GM23338 (cell line): ENCODE data around the gene PRR18. TPM values are rescaled to one million over a fixed set of nuclear protein-coding genes. Genes with fewer than 3 reads are reported as not detected.
A peak's percentile ranks its signal among the peaks of the same experiment; 100 is the strongest.

ENCODE experiments used
- ATAC-seq: fragments of 200-7000 bp; cut with Tn5 transposase; 3 replicates; pipeline ENCODE4 v1.9.1; 2020
- DNase-seq: peaks from one replicate; pipeline ENCODE4 v3.0.0-alpha.2; 2015; ENCODE audit warnings: low spot score
- H2AFZ ChIP-seq: fragments of 200-600 bp; sonication (generic); 2 replicates; pipeline ENCODE4 v1.8.0; 2016; ENCODE audit warnings: antibody characterized with exemption, mild to moderate bottlenecking, moderate library complexity
- H3F3A ChIP-seq: fragments of 200-600 bp; sonication (generic); replicated peaks from 2 replicates; pipeline ENCODE4 v1.8.0; 2017; ENCODE audit warnings: antibody characterized with exemption, mixed run types, low read depth
- H3K27ac ChIP-seq: fragments of 200-600 bp; sonication (generic); 2 replicates; pipeline ENCODE4 v1.6.1; 2016; ENCODE audit warnings: low read depth
- H3K27me3 ChIP-seq: fragments of 200-600 bp; sonication (generic); 2 replicates; pipeline ENCODE4 v1.8.0; 2016; ENCODE audit warnings: mild to moderate bottlenecking, mixed run types, moderate library complexity; ENCODE audit not compliant: insufficient read depth
- H3K36me3 ChIP-seq: fragments of 200-600 bp; sonication (generic); 2 replicates; pipeline ENCODE4 v1.8.0; 2016; ENCODE audit warnings: mild to moderate bottlenecking; ENCODE audit not compliant: insufficient read depth
- H3K4me1 ChIP-seq: fragments of 200-600 bp; sonication (generic); 2 replicates; pipeline ENCODE4 v1.8.0; 2016; ENCODE audit warnings: mild to moderate bottlenecking, moderate library complexity; ENCODE audit not compliant: insufficient read depth
- H3K4me2 ChIP-seq: fragments of 200-600 bp; sonication (generic); 2 replicates; pipeline ENCODE4 v1.7.1; 2017; ENCODE audit warnings: mixed run types
- H3K4me3 ChIP-seq: fragments of 200-600 bp; sonication (generic); 2 replicates; pipeline ENCODE4 v1.6.1; 2016; ENCODE audit warnings: mixed run types
- H3K79me2 ChIP-seq: fragments of 200-600 bp; sonication (generic); replicated peaks from 2 replicates; pipeline ENCODE4 v1.8.0; 2017; ENCODE audit warnings: mild to moderate bottlenecking; ENCODE audit not compliant: insufficient read depth
- H3K9me2 ChIP-seq: fragments of 200-600 bp; sonication (generic); 2 replicates; pipeline ENCODE4 v1.8.0; 2017; ENCODE audit not compliant: insufficient read depth
- H4K20me1 ChIP-seq: fragments of 200-600 bp; sonication (generic); replicated peaks from 2 replicates; pipeline ENCODE4 v1.8.0; 2017; ENCODE audit warnings: mild to moderate bottlenecking; ENCODE audit not compliant: insufficient read depth
- H3K27ac Mint-ChIP-seq: 2 replicates; pipeline ENCODE4 v1.8.0; 2020; ENCODE audit warnings: inconsistent platforms, mild to moderate bottlenecking, moderate library complexity, mixed read lengths
- H3K27me3 Mint-ChIP-seq: 3 replicates; pipeline ENCODE4 v1.8.0; 2022; ENCODE audit warnings: low read depth, mild to moderate bottlenecking, moderate library complexity, mixed read lengths, inconsistent platforms; ENCODE audit not compliant: insufficient read depth, poor library complexity
- H3K36me3 Mint-ChIP-seq: 3 replicates; pipeline ENCODE4 v1.8.0; 2021; ENCODE audit warnings: low read depth, mild to moderate bottlenecking, inconsistent platforms, moderate library complexity, mixed read lengths
- H3K4me1 Mint-ChIP-seq: 3 replicates; pipeline ENCODE4 v1.8.0; 2020; ENCODE audit warnings: mild to moderate bottlenecking, inconsistent platforms, mixed read lengths
- H3K4me3 Mint-ChIP-seq: 3 replicates; pipeline ENCODE4 v1.8.0; 2021; ENCODE audit warnings: moderate library complexity, mild to moderate bottlenecking, inconsistent platforms, mixed read lengths
- H3K9me3 Mint-ChIP-seq: 3 replicates; pipeline ENCODE4 v1.8.0; 2020; ENCODE audit warnings: moderate library complexity, mild to moderate bottlenecking, inconsistent platforms, mixed read lengths
- EZH2 ChIP-seq: fragments of 200-600 bp; sonication (generic); IDR thresholded peaks from one replicate; pipeline ENCODE4 v1.8.0; 2017; ENCODE audit warnings: antibody characterized with exemption, mild to moderate bottlenecking, low read depth; ENCODE audit not compliant: unreplicated experiment
- EZH2phosphoT487 ChIP-seq: fragments of 200-600 bp; sonication (generic); IDR thresholded peaks from one replicate; pipeline ENCODE4 v1.8.1; 2018; ENCODE audit warnings: antibody characterized with exemption; ENCODE audit not compliant: unreplicated experiment
- JUNB ChIP-seq: IDR thresholded peaks from one replicate; pipeline ENCODE4 v1.6.1; 2016; ENCODE audit warnings: antibody characterized with exemption; ENCODE audit not compliant: unreplicated experiment
- POLR2AphosphoS5 ChIP-seq: IDR thresholded peaks from 2 replicates; pipeline ENCODE4 v1.6.1; 2016; ENCODE audit warnings: antibody characterized with exemption, low read depth
- ZNF114 ChIP-seq: fragments of 250-450 bp; sonication (Bioruptor Pico); IDR thresholded peaks from 2 replicates; pipeline ENCODE4 v1.5.0; 2020; ENCODE audit warnings: mild to moderate bottlenecking, moderate library complexity
- ZNF331 ChIP-seq: fragments of 250-450 bp; sonication (Bioruptor Pico); IDR thresholded peaks from 2 replicates; pipeline ENCODE4 v1.5.0; 2020; ENCODE audit warnings: low read depth, mild to moderate bottlenecking, moderate library complexity
- polyA plus RNA-seq: library from polyadenylated mRNA; unstranded; fragments of >200 nt; fragmentation: Nextera tagmentation; extraction: Ambion mirVana; gene quantifications from 2 replicates; pipeline ENCODE4 v1.2.1, GENCODE V29; 2016
- total RNA-seq: library from RNA; depleted of rRNA; stranded (reverse); fragments of >200 nt; shearing (Covaris generic); gene quantifications from 2 replicates; pipeline ENCODE4 v1.2.3, GENCODE V29; 2014
- TF ChIP-seq, protein P1 (sequence below): fragments of 250-450 bp; sonication (Bioruptor Pico); IDR thresholded peaks from 2 replicates; pipeline ENCODE4 v1.5.0; 2020; ENCODE audit warnings: mild to moderate bottlenecking, moderate library complexity
- TF ChIP-seq, protein P2 (sequence below): IDR thresholded peaks from 2 replicates; pipeline ENCODE4 v1.6.1; 2016; ENCODE audit warnings: antibody characterized with exemption

The PRR18 gene
- total and polyA plus RNA-seq, 2 experiments from 2014 or later: 0.24 TPM; not detected in 1

DNA sequence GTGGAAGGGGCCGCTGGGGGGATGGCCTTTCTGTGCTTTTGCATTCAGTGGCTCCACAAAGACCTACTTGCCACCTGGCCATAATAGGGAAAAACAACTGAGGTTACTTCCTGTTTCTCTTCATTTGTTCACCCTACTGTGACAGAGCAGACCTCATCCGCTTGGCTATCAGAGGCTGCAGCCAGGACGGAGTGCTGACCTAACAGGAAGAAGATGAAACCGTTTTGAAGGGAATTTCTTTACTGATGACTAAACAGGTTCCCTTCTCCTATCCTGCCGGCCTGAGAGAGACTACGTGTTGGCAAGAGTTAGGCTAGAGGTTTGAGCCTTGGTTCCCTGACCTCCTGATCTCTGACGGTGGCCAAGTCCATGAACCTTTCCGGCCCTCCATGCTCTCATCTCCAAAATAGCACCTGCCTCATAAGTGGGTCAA, 21.3 kb downstream of the PRR18 start:
- peak; percentile 47 for DNase-seq
- Histone ChIP-seq H3K79me2 (no peaks in the 10 kb centered on the region), H3K4me3 (no peak overlapping the region), H3F3A (0 out of 2 replicates have a peak, but pooled peaks cover 3% of the 10 kb centered on the region), H3K9me2 (no peaks in the 10 kb centered on the region), H3K27me3 (no peaks in the 10 kb centered on the region), H3K27ac (peak overlapping the region; percentile 58; the same call in 1 of the 2 replicates), H4K20me1 (no peaks in the 10 kb centered on the region; the same call in 1 of the 2 replicates), H3K36me3 (no peaks in the 10 kb centered on the region), H3K4me1 (no peaks in the 10 kb centered on the region), H3K4me2 (no peak overlapping the region), H2AFZ (peak overlapping the region; percentile 44)
- Mint-ChIP-seq H3K27ac (peak overlapping the region; percentile 58; the same call in 1 of the 2 replicates), H3K4me1 (peaks cover 8% of the 10 kb centered on the region), H3K27me3 (peaks cover 2% of the 10 kb centered on the region), H3K4me3 (no peak overlapping the region), H3K9me3 (no peaks in the 10 kb centered on the region), H3K36me3 (no peaks in the 10 kb centered on the region)
- peak; percentile 79 for ATAC-seq
- no peak for TF ChIP-seq POLR2AphosphoS5
- TF ChIP-seq ZNF331 (CRISPR knock-in tag): no peak
- TF ChIP-seq JUNB: no peak
- no peak for TF ChIP-seq ZNF114 (CRISPR knock-in tag)
- TF ChIP-seq, protein P1, sequence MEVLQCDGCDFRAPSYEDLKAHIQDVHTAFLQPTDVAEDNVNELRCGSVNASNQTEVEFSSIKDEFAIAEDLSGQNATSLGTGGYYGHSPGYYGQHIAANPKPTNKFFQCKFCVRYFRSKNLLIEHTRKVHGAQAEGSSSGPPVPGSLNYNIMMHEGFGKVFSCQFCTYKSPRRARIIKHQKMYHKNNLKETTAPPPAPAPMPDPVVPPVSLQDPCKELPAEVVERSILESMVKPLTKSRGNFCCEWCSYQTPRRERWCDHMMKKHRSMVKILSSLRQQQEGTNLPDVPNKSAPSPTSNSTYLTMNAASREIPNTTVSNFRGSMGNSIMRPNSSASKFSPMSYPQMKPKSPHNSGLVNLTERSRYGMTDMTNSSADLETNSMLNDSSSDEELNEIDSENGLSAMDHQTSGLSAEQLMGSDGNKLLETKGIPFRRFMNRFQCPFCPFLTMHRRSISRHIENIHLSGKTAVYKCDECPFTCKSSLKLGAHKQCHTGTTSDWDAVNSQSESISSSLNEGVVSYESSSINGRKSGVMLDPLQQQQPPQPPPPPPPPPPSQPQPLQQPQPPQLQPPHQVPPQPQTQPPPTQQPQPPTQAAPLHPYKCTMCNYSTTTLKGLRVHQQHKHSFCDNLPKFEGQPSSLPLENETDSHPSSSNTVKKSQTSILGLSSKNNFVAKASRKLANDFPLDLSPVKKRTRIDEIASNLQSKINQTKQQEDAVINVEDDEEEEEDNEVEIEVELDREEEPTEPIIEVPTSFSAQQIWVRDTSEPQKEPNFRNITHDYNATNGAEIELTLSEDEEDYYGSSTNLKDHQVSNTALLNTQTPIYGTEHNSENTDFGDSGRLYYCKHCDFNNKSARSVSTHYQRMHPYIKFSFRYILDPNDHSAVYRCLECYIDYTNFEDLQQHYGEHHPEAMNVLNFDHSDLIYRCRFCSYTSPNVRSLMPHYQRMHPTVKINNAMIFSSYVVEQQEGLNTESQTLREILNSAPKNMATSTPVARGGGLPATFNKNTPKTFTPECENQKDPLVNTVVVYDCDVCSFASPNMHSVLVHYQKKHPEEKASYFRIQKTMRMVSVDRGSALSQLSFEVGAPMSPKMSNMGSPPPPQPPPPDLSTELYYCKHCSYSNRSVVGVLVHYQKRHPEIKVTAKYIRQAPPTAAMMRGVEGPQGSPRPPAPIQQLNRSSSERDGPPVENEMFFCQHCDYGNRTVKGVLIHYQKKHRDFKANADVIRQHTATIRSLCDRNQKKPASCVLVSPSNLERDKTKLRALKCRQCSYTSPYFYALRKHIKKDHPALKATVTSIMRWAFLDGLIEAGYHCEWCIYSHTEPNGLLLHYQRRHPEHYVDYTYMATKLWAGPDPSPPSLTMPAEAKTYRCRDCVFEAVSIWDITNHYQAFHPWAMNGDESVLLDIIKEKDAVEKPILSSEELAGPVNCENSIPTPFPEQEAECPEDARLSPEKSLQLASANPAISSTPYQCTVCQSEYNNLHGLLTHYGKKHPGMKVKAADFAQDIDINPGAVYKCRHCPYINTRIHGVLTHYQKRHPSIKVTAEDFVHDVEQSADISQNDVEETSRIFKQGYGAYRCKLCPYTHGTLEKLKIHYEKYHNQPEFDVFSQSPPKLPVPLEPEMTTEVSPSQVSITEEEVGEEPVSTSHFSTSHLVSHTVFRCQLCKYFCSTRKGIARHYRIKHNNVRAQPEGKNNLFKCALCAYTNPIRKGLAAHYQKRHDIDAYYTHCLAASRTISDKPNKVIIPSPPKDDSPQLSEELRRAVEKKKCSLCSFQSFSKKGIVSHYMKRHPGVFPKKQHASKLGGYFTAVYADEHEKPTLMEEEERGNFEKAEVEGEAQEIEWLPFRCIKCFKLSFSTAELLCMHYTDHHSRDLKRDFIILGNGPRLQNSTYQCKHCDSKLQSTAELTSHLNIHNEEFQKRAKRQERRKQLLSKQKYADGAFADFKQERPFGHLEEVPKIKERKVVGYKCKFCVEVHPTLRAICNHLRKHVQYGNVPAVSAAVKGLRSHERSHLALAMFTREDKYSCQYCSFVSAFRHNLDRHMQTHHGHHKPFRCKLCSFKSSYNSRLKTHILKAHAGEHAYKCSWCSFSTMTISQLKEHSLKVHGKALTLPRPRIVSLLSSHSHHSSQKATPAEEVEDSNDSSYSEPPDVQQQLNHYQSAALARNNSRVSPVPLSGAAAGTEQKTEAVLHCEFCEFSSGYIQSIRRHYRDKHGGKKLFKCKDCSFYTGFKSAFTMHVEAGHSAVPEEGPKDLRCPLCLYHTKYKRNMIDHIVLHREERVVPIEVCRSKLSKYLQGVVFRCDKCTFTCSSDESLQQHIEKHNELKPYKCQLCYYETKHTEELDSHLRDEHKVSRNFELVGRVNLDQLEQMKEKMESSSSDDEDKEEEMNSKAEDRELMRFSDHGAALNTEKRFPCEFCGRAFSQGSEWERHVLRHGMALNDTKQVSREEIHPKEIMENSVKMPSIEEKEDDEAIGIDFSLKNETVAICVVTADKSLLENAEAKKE: no peak
- TF ChIP-seq, protein P2, sequence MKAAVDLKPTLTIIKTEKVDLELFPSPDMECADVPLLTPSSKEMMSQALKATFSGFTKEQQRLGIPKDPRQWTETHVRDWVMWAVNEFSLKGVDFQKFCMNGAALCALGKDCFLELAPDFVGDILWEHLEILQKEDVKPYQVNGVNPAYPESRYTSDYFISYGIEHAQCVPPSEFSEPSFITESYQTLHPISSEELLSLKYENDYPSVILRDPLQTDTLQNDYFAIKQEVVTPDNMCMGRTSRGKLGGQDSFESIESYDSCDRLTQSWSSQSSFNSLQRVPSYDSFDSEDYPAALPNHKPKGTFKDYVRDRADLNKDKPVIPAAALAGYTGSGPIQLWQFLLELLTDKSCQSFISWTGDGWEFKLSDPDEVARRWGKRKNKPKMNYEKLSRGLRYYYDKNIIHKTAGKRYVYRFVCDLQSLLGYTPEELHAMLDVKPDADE: no peak
- no peak for TF ChIP-seq EZH2
- TF ChIP-seq EZH2phosphoT487: no peak
